Stimulated activated CD4-positive, alpha-beta T cell treated with anti-CD3 and anti-CD28 coated beads, Interleukin-2, amount 100 ng/mL, for 4 hours (primary cell): ENCODE results near the gene IPO8.
"Not testable (repeated sequence)": the region's sequence is repeated elsewhere in the genome, so short reads cannot be mapped to it uniquely, and the experiment has no call there.

Experiments
- DNase-seq: peaks from one replicate; pipeline ENCODE4 v3.0.0-alpha.2; 2020; ENCODE audit warnings: low read depth

Gene IPO8

GRCh38 chr12:30687265-30687986 lies 8.2 kb downstream of the IPO8 start:
- no peak for DNase-seq

- no peak for DNase-seq
These were observed 16.4 kb downstream of the IPO8 start for GRCh38 chr12:30679241-30679640.

GRCh38 chr12:30678221-30678620 lies 17.4 kb downstream of the IPO8 start:
- DNase-seq = no peak

- no peak for DNase-seq
These were observed 34.5 kb downstream of the IPO8 start for GRCh38 chr12:30661210-30661609.

GRCh38 chr12:30652034-30652696 lies 43.5 kb downstream of the IPO8 start:
- DNase-seq = no peak

GRCh38 chr12:30646821-30647220 lies 48.8 kb downstream of the IPO8 start:
- no peak for DNase-seq

GRCh38 chr12:30643366-30643765 lies 52.3 kb downstream of the IPO8 start:
- DNase-seq = no peak

GRCh38 chr12:30640392-30640791 lies 55.3 kb downstream of the IPO8 start:
- no peak for DNase-seq

GRCh38 chr12:30635385-30635784 lies 60.3 kb downstream of the IPO8 start:
- DNase-seq = no peak

GRCh38 chr12:30631740-30632139 lies 63.9 kb downstream of the IPO8 start:
- no peak for DNase-seq

GRCh38 chr12:30630979-30631285 lies 64.7 kb downstream of the IPO8 start:
- DNase-seq = no peak

- no peak for DNase-seq
These were observed 65.3 kb downstream of the IPO8 start for GRCh38 chr12:30630076-30630978.

GRCh38 chr12:30626847-30627246 lies 68.8 kb downstream of the IPO8 start:
- DNase-seq = no peak

- DNase-seq = no peak
These were observed 71.7 kb downstream of the IPO8 start for GRCh38 chr12:30624009-30624408.

GRCh38 chr12:30622509-30622908 lies 73.2 kb downstream of the IPO8 start:
- no peak for DNase-seq

- not testable (repeated sequence) for DNase-seq
These were observed 73.9 kb downstream of the IPO8 start for GRCh38 chr12:30621663-30622241.

- DNase-seq = no peak
These were observed 78.2 kb downstream of the IPO8 start for GRCh38 chr12:30617346-30618016.

- no peak for DNase-seq
These were observed 81.6 kb downstream of the IPO8 start for GRCh38 chr12:30614031-30614430.

GRCh38 chr12:30613119-30613830 lies 82.4 kb downstream of the IPO8 start:
- DNase-seq = no peak

- no peak for DNase-seq
These were observed 85.0 kb downstream of the IPO8 start for GRCh38 chr12:30610718-30611117.

- DNase-seq = not testable (repeated sequence)
These were observed 85.8 kb downstream of the IPO8 start for GRCh38 chr12:30609819-30610218.
